HuH-7.5 (cell line): Measurements from ENCODE around the gene GGT6.
"Not testable (repeated sequence)": the region's sequence is repeated elsewhere in the genome, so short reads cannot be mapped to it uniquely, and the experiment has no call there.

Source experiments
- DNase-seq: peaks from one replicate; pipeline ENCODE4 v3.0.0; 2011; ENCODE audit warnings: low spot score

Gene GGT6

GRCh38 chr17:4591529-4591928 lies 31.2 kb upstream of the GGT6 start:
- DNase-seq: no peak

- DNase-seq: no peak
Measured at GRCh38 chr17:4590981-4591453, 30.6 kb upstream of the GGT6 start.

DNA sequence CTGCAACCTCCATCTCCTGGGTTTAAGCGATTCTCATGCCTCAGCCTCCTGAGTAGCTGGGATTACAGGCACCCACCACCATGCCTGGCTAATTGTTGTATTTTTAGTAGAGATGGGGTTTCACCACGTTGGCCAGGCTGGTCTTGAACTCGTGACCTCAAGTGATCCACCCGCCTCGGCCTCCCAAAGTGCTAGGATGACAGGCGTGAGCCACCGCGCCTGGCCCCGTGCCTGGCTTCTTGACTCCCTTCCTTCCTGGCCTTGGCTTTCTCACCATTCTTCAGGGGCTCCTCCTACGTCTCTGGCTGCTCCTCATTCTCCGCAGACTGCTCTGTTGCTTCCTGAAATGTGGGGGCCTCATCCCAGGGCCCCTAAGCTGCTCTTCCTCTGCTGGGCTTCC lies 29.7 kb upstream of the GGT6 start:
- not testable (repeated sequence) for DNase-seq

GRCh38 chr17:4588898-4589625 lies 28.7 kb upstream of the GGT6 start:
- DNase-seq: no peak

DNA sequence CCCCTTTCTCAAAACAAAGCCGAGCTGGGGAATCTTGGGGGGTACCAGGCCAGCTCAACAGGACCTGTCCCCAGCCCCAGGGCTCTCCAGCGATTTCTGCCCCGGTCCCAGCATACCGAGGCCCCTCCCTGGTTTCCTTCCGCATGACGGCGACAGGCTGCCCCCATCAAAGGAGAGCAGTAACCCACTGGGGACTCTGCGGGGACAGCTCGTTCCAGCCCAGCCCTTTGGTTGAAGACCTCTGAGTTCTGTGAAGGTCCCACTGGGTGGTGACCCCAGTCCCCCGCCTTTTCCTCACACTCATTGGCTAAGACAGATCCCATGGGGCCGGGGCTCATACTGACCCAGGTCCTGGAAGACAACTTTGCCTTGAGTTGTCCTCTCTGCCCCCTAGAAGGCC lies 28.0 kb upstream of the GGT6 start:
- no peak for DNase-seq

- DNase-seq: no peak
Measured at GRCh38 chr17:4587803-4588202, 27.4 kb upstream of the GGT6 start.

GRCh38 chr17:4587195-4587594 lies 26.8 kb upstream of the GGT6 start:
- DNase-seq: no peak

- DNase-seq: no peak
Measured at GRCh38 chr17:4586043-4586442, 25.7 kb upstream of the GGT6 start.

GRCh38 chr17:4585638-4585994 lies 25.2 kb upstream of the GGT6 start:
- DNase-seq: no peak

DNA sequence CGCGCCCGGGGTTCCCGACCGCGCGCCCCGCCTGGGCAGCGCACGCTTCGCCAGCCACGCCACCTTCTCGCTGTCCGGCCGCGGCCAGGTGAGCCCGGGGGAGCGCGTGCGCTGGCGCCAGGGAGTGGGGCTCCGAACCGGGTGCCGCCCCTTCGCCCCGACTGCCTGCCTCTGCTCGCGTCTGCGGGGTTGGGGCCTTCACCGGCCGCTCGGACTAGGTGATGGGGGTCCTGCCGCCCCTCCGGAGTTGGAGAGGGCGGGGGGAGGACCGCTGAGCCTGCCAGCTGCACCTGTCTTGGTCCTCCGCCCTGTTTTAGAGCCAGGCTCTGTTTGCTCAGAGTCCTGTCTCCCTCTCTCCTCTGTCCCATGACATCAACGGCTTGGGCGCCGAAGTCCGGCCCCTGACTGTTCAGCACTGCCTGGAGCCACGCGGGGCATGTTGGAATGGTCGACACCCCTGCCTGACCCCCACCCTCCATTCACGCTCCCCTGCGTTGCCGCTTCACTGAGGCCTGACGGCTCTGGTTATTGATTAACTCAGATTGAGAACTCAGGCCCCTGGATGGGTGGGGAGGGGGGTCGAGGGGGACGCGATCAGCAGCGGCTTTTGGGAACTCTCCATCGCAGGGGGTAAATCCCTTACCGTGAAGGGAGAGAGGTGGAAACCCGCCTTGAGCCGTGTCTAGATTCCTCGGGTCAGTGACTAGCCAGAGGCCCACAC lies 24.7 kb upstream of the GGT6 start:
- DNase-seq: no peak

- no peak for DNase-seq
Measured at GRCh38 chr17:4584101-4584916, 23.9 kb upstream of the GGT6 start, which contains the start of gene SMTNL2. SMTNL2 (plus strand) TSS chr17:4584529; CDS start chr17:4584606, 77 bp downstream.

DNA sequence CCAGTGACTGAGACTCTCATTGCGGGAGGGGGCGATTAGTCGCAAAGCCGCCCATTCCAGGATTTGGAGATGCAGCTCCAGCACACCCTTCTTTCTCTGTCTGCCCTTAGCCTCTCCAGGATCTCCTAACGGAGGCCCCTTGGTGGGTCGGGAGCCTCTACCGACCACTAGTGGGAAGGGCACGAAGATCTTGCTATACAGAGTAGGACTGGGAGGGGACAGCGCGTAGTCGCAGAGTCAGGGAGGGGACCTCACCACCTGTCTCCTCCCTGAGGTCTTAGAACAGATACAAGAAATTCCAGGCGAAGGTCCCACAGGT lies 23.4 kb upstream of the GGT6 start:
- peak; percentile 84 for DNase-seq

GRCh38 chr17:4583206-4583605 lies 22.8 kb upstream of the GGT6 start:
- DNase-seq: no peak

- DNase-seq: no peak
Measured at GRCh38 chr17:4582691-4583090, 22.3 kb upstream of the GGT6 start.

GRCh38 chr17:4582101-4582501 lies 21.7 kb upstream of the GGT6 start:
- no peak for DNase-seq

- no peak for DNase-seq
Measured at GRCh38 chr17:4580291-4580690, 19.9 kb upstream of the GGT6 start.

DNA sequence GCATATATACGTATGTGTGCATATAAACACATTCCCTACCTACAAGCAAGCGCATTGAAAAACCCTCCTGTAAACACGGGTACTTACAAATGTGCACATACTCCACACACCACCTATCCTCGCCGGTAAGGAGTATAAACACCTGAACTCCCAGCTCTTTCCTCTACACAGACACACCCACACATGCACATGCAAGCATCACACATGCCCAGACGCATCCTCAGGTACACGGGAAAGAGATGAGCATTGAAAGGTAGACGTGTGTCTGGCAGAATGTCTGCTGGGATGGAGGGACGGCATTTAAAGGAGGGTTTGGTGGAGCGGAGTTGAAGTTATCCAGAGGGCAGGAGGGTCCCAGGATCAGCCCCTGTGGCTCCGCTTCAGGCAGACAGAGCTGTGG lies 19.3 kb upstream of the GGT6 start:
- DNase-seq: no peak

- not testable (repeated sequence) for DNase-seq
Measured at GRCh38 chr17:4578349-4578748, 18.0 kb upstream of the GGT6 start.

- no peak for DNase-seq
Measured at GRCh38 chr17:4577386-4577993, 17.1 kb upstream of the GGT6 start.

DNA sequence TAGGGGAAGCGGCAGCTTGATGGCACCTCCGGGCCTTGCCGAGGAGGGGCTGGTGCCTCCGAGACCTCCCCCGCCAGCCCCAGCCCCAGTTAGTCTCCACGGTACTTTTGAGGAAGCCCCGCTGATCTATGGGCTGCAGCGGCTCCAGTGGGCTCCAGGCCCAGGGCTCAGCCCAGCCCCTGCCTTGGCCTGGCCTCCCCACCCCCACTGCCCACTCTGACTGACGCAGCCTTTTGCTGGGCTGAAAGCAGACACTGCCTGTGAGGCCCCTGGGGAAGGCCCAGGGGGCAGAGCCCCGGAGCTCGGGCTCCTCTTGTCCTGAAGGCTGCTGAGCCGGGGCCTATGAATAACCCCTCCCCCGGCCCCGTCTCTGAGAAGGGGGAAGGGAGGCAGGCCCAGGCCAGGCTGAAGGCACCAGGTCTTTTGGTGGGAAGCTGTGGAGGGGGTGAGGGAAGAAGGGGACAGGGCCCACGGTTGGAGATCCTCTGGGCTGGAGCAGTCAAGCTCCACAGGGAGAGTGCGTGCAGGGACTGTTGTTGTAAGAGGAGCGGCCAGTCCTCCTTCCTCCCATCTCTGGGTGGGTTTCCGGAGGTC lies 16.4 kb upstream of the GGT6 start:
- no peak for DNase-seq

DNA sequence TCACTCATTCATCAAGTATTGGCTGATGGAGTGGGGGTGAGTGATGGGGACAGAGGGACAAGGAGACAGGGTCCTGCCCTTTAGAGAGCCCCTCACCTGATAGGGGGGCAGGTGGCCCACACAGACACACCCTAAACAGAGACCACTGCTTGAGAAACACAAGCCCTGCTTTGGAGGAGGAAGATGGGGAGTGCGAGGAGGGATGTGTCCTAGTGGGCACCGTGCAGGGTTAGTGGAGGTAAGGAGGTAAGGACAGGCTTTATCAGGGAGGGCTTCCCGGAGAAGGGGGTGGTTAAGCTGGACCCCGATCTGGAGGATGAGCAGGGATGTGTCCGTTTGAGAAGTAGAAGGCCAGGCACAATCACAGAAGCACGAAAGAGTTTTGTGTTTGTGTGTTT lies 15.8 kb upstream of the GGT6 start:
- DNase-seq: no peak

GRCh38 chr17:4574448-4575045 lies 14.2 kb upstream of the GGT6 start:
- DNase-seq: no peak
